ENCODE data around the gene SESN1.

The SESN1 gene

DNA sequence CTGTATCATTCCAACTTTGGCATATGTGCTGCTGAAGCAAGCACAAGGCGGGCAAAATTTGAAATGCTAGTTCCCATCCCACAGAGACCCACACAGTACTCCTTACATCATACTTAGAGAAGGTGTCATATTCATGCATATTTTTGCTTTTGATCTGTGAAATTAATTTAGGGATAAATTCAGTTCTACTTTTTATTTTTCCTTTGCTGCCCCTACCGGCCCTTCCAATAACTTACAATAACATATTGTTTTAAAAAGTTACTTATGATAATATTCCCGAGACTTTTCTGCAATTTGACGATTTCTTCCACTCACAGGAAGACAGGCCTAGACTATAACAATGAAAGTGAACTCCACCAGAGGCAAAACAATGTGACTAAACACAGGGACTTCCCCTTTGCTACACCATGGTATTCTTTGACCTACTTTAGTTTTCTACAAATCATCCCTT is 35.0 kb downstream of the SESN1 start:
- TF ChIP-seq, protein P1, sequence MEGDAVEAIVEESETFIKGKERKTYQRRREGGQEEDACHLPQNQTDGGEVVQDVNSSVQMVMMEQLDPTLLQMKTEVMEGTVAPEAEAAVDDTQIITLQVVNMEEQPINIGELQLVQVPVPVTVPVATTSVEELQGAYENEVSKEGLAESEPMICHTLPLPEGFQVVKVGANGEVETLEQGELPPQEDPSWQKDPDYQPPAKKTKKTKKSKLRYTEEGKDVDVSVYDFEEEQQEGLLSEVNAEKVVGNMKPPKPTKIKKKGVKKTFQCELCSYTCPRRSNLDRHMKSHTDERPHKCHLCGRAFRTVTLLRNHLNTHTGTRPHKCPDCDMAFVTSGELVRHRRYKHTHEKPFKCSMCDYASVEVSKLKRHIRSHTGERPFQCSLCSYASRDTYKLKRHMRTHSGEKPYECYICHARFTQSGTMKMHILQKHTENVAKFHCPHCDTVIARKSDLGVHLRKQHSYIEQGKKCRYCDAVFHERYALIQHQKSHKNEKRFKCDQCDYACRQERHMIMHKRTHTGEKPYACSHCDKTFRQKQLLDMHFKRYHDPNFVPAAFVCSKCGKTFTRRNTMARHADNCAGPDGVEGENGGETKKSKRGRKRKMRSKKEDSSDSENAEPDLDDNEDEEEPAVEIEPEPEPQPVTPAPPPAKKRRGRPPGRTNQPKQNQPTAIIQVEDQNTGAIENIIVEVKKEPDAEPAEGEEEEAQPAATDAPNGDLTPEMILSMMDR (IDR thresholded peaks at IDR 0.05; ENCODE audit: low read length, missing control alignments), result no peak
- DNase-seq (ENCODE audit: low read depth), result peak; percentile 87
- H3K4me3 ChIP-seq (replicated peaks; ENCODE audit: low read depth, low read length), result no peak overlapping the region

DNA sequence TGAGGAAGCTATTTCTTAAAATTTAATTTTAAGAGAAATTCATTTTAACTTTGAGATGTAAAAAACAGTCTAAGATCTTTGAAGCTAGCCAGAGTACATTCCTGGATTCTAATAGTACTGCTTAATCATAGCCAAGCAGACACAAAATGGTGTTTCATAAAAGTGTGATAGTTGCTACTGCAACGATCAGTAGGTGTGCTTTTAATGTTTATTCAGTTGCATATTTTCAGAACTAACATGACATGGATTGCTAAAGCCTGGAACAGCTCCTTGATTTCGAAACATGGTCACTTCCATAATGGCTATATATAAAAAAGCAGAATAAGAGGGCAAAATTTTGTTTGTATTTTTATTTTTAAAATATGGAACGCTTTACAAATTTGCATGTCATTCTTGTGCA is 35.5 kb downstream of the SESN1 start:
- TF ChIP-seq, protein P1 (IDR thresholded peaks at IDR 0.05; ENCODE audit: low read length, missing control alignments), result no peak
- DNase-seq (ENCODE audit: low read depth), result peak; percentile 73
- no peak overlapping the region for H3K4me3 ChIP-seq (replicated peaks; ENCODE audit: low read depth, low read length)

DNA sequence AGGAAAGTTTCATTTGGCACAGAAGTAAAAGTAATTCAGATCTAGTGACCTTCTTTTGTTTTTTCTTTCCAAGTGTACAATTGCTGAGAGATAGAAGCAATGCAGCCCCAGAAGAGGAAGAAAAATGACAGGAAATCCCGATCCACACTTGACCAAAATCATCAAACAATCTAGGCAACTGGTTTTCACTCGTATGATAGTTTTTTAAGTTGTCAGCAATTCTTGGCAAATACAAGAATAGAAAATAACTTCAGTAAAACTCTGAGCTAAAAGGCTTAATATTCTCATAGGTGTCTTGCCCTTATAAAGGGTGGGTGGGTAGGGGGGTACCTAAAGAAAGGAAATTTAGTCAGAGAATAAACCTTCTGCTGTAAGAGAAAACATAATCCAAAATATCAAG is 36.0 kb downstream of the SESN1 start:
- H3K4me3 ChIP-seq (replicated peaks; ENCODE audit: low read depth, low read length), result no peak overlapping the region
- no peak for DNase-seq (ENCODE audit: low read depth)
- TF ChIP-seq, protein P1 (IDR thresholded peaks at IDR 0.05; ENCODE audit: low read length, missing control alignments), result no peak

DNA sequence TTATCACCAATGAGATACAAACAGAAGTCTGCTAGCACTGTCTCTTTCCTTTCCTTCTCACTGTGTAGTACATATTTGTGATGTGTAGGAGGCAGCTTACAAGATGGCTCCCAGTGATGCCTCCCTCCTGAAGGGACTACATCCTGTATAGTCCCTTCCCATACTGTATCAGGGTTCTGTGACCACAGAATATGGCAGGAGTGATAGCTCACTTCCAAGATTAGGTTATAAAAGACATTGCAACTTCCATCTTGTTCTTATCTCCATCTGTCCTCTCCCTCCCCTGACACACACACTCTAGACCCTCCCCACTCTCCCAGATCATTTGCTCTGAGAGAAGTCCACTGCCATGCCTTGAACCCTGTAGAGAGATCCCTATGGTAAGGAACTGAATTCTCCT is 38.0 kb downstream of the SESN1 start:
- TF ChIP-seq, protein P1 (IDR thresholded peaks at IDR 0.05; ENCODE audit: low read length, missing control alignments), result no peak
- no peak overlapping the region for H3K4me3 ChIP-seq (replicated peaks; ENCODE audit: low read depth, low read length)
- DNase-seq (ENCODE audit: low read depth), result no peak

DNA sequence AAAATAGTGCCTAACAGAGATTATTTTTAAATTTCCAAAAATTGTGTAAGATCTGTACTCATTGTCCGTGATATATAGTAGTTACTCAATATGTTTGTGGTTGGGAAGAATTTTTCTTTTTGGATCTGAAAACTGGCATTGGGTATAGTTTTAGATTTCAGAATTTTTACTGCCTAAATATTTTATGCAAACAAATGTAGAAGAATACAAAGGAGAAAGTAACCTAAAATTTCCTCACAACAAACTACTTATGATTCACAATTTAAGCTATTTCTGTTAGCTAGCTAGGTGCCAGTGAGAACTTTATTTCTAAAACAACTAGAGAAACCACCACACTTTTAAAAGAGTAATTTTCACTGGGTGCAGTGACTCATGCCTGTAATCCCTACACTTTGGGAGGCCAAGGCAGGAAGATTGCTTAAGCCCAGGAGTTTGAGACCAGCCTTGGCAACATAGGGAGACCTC is 38.8 kb downstream of the SESN1 start:
- peak; percentile 67 for DNase-seq (ENCODE audit: low read depth)

DNA sequence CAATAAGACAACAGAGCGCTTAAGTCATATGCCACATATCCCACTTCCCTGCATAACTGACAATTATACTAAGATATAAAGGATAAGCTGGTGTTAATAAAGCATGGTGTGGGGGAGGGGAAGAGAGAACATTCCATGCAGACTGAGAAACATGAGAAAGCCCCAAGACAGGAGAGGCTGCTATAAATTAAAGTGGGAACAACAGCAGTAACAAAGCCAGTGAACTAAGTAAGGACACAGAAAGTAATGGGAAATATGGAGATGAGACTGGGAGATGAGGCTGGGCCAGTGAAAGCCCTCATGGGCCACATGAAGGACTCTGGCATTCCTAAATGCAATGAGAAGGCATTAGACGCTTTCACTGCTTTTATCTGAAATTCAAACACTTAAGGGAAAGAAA is 41.3 kb downstream of the SESN1 start:
- no peak overlapping the region for H3K4me3 ChIP-seq (replicated peaks; ENCODE audit: low read depth, low read length)
- TF ChIP-seq, protein P1 (IDR thresholded peaks at IDR 0.05; ENCODE audit: low read length, missing control alignments), result no peak
- no peak for DNase-seq (ENCODE audit: low read depth)

More for the DNA sequence above, 38.8 kb downstream of the SESN1 start:
- TF ChIP-seq, protein P1 (IDR thresholded peaks at IDR 0.05; ENCODE audit: low read length, missing control alignments), result no peak
- no peak overlapping the region for H3K4me3 ChIP-seq (replicated peaks; ENCODE audit: low read depth, low read length)

DNA sequence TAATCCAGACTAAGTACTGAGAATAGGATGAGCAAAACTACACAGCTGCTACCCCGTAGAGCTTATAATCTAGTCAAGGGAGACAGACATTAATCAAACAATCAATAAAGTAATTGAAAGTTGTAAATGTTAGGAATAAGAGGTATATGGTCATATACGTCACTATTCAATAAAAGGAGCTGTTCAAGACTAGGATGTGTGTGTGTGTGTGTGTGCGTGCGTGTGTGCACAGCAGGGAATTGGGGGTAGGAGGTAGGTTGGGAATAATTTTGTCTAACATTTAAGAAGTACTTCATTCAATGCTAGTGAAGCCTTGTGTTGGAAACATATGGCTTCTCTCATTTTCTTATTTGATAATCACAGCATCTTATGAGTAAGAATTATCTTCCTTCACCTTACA is 41.8 kb downstream of the SESN1 start:
- TF ChIP-seq, protein P1 (IDR thresholded peaks at IDR 0.05; ENCODE audit: low read length, missing control alignments), result no peak

More for the DNA sequence above, 41.8 kb downstream of the SESN1 start:
- H3K4me3 ChIP-seq (replicated peaks; ENCODE audit: low read depth, low read length), result no peak overlapping the region
- DNase-seq (ENCODE audit: low read depth), result no peak
